ENCODE results near the gene AREL1. TPM values are rescaled to one million over a fixed set of nuclear protein-coding genes. Genes with fewer than 3 reads are reported as not detected.

The AREL1 gene
- total RNA-seq, 2 experiments from 2014 or later: 30.6 to 35.9 TPM

DNA sequence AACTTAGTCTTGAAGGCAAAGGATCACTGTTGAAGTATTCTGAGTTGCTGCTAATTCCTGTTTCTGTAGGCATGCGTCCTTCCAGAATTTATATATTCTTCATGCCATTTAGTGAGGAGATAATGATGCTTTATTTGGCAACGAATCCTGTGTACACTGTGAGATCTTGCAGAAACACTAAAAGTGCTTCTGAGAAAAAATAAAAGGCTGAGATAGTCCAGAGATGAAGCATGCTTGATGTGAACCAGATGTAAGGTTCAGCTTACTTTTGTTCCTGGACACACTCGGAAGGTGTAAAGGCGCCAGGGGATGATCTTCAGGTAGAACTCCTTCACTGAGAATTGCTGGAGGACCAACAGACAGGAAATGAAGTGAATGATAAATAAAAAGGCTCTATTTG lies 39.1 kb downstream of the AREL1 start:
- ATAC-seq (ENCODE audit: poor library complexity): no peak
- CTCF ChIA-PET: no interaction called here
- Histone ChIP-seq H3K4me3 (ENCODE audit: low read length) (no peak overlapping the region), H3K36me3 (ENCODE audit: insufficient read depth, low read length) (peaks cover 76% of the 10 kb centered on the region), H3K27me3 (ENCODE audit: control insufficient read depth in 1 of 2, insufficient read depth in 2 of 2, low read length in 2 of 2) (no peaks in the 10 kb centered on the region), H3K9me3 (ENCODE audit: control insufficient read depth in 1 of 2, insufficient read depth in 1 of 2, low read length in 2 of 2) (no peaks in the 10 kb centered on the region), H3K4me1 (ENCODE audit: insufficient read depth, low read length) (no peaks in the 10 kb centered on the region), H3K27ac (ENCODE audit: low read depth in 1 of 2, low read length in 2 of 2) (no peak overlapping the region)
- Mint-ChIP-seq H3K9me3 (no peaks in the 10 kb centered on the region), H3K4me3 (no peak overlapping the region), H3K27me3 (no peaks in the 10 kb centered on the region), H3K27ac (no peak overlapping the region), H3K36me3 (ENCODE audit: low read depth) (peaks cover 82% of the 10 kb centered on the region), H3K4me1 (ENCODE audit: low read depth) (no peaks in the 10 kb centered on the region)
- TF ChIP-seq, protein P1, sequence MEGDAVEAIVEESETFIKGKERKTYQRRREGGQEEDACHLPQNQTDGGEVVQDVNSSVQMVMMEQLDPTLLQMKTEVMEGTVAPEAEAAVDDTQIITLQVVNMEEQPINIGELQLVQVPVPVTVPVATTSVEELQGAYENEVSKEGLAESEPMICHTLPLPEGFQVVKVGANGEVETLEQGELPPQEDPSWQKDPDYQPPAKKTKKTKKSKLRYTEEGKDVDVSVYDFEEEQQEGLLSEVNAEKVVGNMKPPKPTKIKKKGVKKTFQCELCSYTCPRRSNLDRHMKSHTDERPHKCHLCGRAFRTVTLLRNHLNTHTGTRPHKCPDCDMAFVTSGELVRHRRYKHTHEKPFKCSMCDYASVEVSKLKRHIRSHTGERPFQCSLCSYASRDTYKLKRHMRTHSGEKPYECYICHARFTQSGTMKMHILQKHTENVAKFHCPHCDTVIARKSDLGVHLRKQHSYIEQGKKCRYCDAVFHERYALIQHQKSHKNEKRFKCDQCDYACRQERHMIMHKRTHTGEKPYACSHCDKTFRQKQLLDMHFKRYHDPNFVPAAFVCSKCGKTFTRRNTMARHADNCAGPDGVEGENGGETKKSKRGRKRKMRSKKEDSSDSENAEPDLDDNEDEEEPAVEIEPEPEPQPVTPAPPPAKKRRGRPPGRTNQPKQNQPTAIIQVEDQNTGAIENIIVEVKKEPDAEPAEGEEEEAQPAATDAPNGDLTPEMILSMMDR (IDR thresholded peaks at IDR 0.05): no peak
- intact Hi-C loops (cut with DNase I, micrococcal nuclease): loop anchor here in 1 of 2 experiments (10.0 kb wide), 1 partner anchor 309 kb away; no protein-coding TSS in a partner anchor
- POLR2A ChIA-PET: no interaction called here
- no peak for DNase-seq

DNA sequence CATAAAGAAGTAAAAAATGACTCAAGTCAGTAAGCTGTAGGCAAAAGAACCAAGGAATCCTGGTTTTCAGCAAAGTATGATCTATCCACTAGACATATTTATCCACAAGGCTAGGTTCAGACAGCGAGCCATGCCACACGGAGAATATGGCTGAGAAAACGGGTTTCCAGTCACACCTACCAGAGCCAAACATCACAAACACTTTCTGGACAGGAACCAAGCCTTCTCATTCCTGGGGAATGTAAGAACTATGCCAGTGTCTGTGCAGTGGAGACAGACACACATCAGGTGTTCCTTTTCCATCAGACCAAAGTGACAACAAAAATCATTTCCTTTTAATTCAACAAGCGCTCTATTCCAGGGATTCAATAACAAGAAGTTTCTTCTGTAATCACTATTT lies 41.1 kb downstream of the AREL1 start:
- H3K27ac ChIP-seq (ENCODE audit: low read depth in 1 of 2, low read length in 2 of 2): no peak overlapping the region
- H3K4me3 ChIP-seq (ENCODE audit: low read length): no peak overlapping the region
- Mint-ChIP-seq H3K36me3 (ENCODE audit: low read depth) (peaks cover 94% of the 10 kb centered on the region), H3K9me3 (no peaks in the 10 kb centered on the region), H3K4me3 (no peak overlapping the region), H3K27me3 (no peaks in the 10 kb centered on the region), H3K27ac (no peak overlapping the region), H3K4me1 (ENCODE audit: low read depth) (no peaks in the 10 kb centered on the region)
- no peak for ATAC-seq (ENCODE audit: poor library complexity)
- no peak for DNase-seq
- TF ChIP-seq, protein P1 (IDR thresholded peaks at IDR 0.05): no peak
- ChIA-PET CTCF (no interaction called here), POLR2A (no interaction called here)
- intact Hi-C loops (cut with DNase I, micrococcal nuclease): loop anchor here in 1 of 2 experiments (10.0 kb wide), 1 partner anchor 307 kb away; no protein-coding TSS in a partner anchor
- no peaks in the 10 kb centered on the region for H3K4me1 ChIP-seq (ENCODE audit: insufficient read depth, low read length)
- H3K9me3 ChIP-seq (ENCODE audit: control insufficient read depth in 1 of 2, insufficient read depth in 1 of 2, low read length in 2 of 2): no peaks in the 10 kb centered on the region
- peaks cover 89% of the 10 kb centered on the region for H3K36me3 ChIP-seq (ENCODE audit: insufficient read depth, low read length)
- no peaks in the 10 kb centered on the region for H3K27me3 ChIP-seq (ENCODE audit: control insufficient read depth in 1 of 2, insufficient read depth in 2 of 2, low read length in 2 of 2)

DNA sequence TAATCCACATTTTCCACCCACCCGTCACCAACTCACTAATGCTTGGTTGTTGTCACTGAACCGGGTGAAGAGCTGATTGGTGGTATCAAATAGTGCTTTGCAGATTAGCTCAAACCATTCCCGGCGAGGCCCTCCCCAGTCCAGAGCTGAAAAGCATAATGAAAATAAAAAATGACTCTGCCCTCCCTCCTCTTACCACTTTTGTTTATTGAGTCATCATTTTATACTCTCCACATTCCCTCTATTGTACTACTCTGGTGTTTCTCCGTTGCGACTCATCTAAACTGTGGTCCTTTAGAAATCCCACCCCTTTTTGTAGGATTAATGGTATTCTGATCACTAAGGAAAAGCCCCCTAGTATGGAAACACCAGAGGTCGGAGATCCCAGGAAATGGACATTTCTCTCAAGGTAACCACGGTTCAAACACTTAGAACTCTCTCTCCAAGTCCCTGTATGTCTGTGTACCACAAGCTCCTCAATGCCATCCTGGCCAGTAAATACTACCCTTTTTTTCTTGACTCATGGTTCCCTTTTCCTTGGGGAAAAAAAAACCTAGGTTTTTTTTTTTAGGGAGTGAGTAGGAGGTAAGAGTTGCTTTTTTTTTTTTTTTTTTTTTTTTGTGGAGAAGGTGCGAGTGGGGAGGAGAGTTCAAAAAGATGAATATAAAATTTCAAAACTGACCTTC lies 42.0 kb downstream of the AREL1 start:
- ChIA-PET POLR2A (no interaction called here), CTCF (interaction anchor here (0.6 kb wide), 1 partner anchor 742 kb away, joined by 3 read pairs; no protein-coding TSS in a partner anchor)
- Mint-ChIP-seq H3K36me3 (ENCODE audit: low read depth) (peaks cover 92% of the 10 kb centered on the region), H3K27me3 (no peaks in the 10 kb centered on the region), H3K9me3 (no peaks in the 10 kb centered on the region), H3K4me1 (ENCODE audit: low read depth) (no peaks in the 10 kb centered on the region), H3K4me3 (no peak overlapping the region), H3K27ac (no peak overlapping the region)
- Histone ChIP-seq H3K9me3 (ENCODE audit: control insufficient read depth in 1 of 2, insufficient read depth in 1 of 2, low read length in 2 of 2) (no peaks in the 10 kb centered on the region), H3K4me3 (ENCODE audit: low read length) (no peak overlapping the region), H3K4me1 (ENCODE audit: insufficient read depth, low read length) (no peaks in the 10 kb centered on the region), H3K36me3 (ENCODE audit: insufficient read depth, low read length) (peaks cover 89% of the 10 kb centered on the region), H3K27me3 (ENCODE audit: control insufficient read depth in 1 of 2, insufficient read depth in 2 of 2, low read length in 2 of 2) (no peaks in the 10 kb centered on the region), H3K27ac (ENCODE audit: low read depth in 1 of 2, low read length in 2 of 2) (no peak overlapping the region)
- ATAC-seq (ENCODE audit: poor library complexity): no peak
- no peak for DNase-seq
- intact Hi-C loops (cut with DNase I, micrococcal nuclease): loop anchor here in 1 of 2 experiments (10.0 kb wide), 1 partner anchor 306 kb away; no protein-coding TSS in a partner anchor
- TF ChIP-seq, protein P1 (IDR thresholded peaks at IDR 0.05): no peak

All from CD4-positive, alpha-beta T cell (primary cell).